ENCODE results near the gene TAF1B.

GRCh38 chr2:9877026-9877425, 33.8 kb downstream of the TAF1B start:
- TF ChIP-seq CTCF (IDR thresholded peaks at IDR 0.05; ENCODE audit: insufficient read depth, low read length, poor library complexity, severe bottlenecking): no peak
- no peak for TF ChIP-seq EZH2phosphoT487 (conservative IDR thresholded peaks at IDR 0.05; ENCODE audit: low read length)

Data from SU-DHL-6 (cell line).